HepG2 (cell line): ENCODE measurements around the gene ACKR3.

Source experiments
- HOXA7 ChIP-seq: sonication (generic); formaldehyde crosslinking; IDR thresholded peaks from 2 replicates; pipeline ENCODE4 v1.8.1; 2022; ENCODE audit warnings: mild to moderate bottlenecking, missing genetic modification reagents, moderate library complexity
- NR1H2 ChIP-seq: sonication (generic); formaldehyde crosslinking; IDR thresholded peaks from 2 replicates; pipeline ENCODE4 v1.8.1; 2022; ENCODE audit warnings: low read depth, missing genetic modification reagents, borderline replicate concordance
- RXRB ChIP-seq: IDR thresholded peaks from 2 replicates; pipeline ENCODE4 v1.6.1; 2016; ENCODE audit warnings: borderline replicate concordance, missing genetic modification reagents, missing compliant biosample characterization
- SIN3A ChIP-seq: IDR thresholded peaks from 2 replicates; pipeline ENCODE4 v1.6.1; 2011; ENCODE audit warnings: low read depth, mild to moderate bottlenecking, control low read depth, low read length, borderline replicate concordance
- TBL1XR1 ChIP-seq: fragments of 150-350 bp; IDR thresholded peaks from 2 replicates; pipeline ENCODE4 v1.6.1; 2014; ENCODE audit warnings: borderline replicate concordance, low read length; ENCODE audit not compliant: partially characterized antibody
- TCF7 ChIP-seq: sonication (generic); IDR thresholded peaks from 2 replicates; pipeline ENCODE4 v1.6.1; 2016; ENCODE audit warnings: antibody characterized with exemption, low read depth
- TCF7L2 ChIP-seq: IDR thresholded peaks from 2 replicates; pipeline ENCODE4 v1.6.1; 2011; ENCODE audit warnings: mild to moderate bottlenecking, low read depth, low read length, moderate library complexity
- ZFP41 ChIP-seq: sonication (generic); formaldehyde crosslinking; IDR thresholded peaks from 2 replicates; pipeline ENCODE4 v1.4.0; 2020; ENCODE audit warnings: mild to moderate bottlenecking, missing genetic modification reagents, borderline replicate concordance
- ZSCAN22 ChIP-seq: sonication (generic); formaldehyde crosslinking; IDR thresholded peaks from 2 replicates; pipeline ENCODE4 v1.4.0; 2020; ENCODE audit warnings: mild to moderate bottlenecking, missing genetic modification reagents
- ZSCAN30 ChIP-seq: sonication (generic); formaldehyde crosslinking; IDR thresholded peaks from 2 replicates; pipeline ENCODE4 v1.5.0; 2020; ENCODE audit warnings: mild to moderate bottlenecking, missing genetic modification reagents
- TF ChIP-seq, protein P1 (sequence below): sonication (generic); formaldehyde crosslinking; IDR thresholded peaks from 2 replicates; pipeline ENCODE4 v1.5.0; 2020; ENCODE audit warnings: missing genetic modification reagents
- TF ChIP-seq, protein P2 (sequence below), 2 experiments: IDR thresholded peaks; 2 replicates each; pipeline ENCODE4 v1.6.1; 2011 to 2012; ENCODE audit warnings: low read length in 2 of 2, borderline replicate concordance in 1 of 2, low read depth in 1 of 2, mild to moderate bottlenecking in 1 of 2, moderate library complexity in 1 of 2

GRCh38 chr2:236612737-236613136 lies 43.1 kb downstream of the ACKR3 start:
- no peak for TF ChIP-seq HOXA7 (CRISPR knock-in tag)
- TF ChIP-seq NR1H2: no peak
- no peak for TF ChIP-seq TBL1XR1
- TF ChIP-seq ZSCAN22 (CRISPR knock-in tag): no peak
- no peak for TF ChIP-seq TCF7
- TF ChIP-seq RXRB (CRISPR knock-in tag): no peak
- TF ChIP-seq, protein P1, sequence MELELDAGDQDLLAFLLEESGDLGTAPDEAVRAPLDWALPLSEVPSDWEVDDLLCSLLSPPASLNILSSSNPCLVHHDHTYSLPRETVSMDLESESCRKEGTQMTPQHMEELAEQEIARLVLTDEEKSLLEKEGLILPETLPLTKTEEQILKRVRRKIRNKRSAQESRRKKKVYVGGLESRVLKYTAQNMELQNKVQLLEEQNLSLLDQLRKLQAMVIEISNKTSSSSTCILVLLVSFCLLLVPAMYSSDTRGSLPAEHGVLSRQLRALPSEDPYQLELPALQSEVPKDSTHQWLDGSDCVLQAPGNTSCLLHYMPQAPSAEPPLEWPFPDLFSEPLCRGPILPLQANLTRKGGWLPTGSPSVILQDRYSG (CRISPR knock-in tag): no peak
- no peak for TF ChIP-seq SIN3A
- TF ChIP-seq ZFP41 (CRISPR knock-in tag): no peak
- no peak for TF ChIP-seq ZSCAN30
- TF ChIP-seq TCF7L2: no peak
- TF ChIP-seq, protein P2, sequence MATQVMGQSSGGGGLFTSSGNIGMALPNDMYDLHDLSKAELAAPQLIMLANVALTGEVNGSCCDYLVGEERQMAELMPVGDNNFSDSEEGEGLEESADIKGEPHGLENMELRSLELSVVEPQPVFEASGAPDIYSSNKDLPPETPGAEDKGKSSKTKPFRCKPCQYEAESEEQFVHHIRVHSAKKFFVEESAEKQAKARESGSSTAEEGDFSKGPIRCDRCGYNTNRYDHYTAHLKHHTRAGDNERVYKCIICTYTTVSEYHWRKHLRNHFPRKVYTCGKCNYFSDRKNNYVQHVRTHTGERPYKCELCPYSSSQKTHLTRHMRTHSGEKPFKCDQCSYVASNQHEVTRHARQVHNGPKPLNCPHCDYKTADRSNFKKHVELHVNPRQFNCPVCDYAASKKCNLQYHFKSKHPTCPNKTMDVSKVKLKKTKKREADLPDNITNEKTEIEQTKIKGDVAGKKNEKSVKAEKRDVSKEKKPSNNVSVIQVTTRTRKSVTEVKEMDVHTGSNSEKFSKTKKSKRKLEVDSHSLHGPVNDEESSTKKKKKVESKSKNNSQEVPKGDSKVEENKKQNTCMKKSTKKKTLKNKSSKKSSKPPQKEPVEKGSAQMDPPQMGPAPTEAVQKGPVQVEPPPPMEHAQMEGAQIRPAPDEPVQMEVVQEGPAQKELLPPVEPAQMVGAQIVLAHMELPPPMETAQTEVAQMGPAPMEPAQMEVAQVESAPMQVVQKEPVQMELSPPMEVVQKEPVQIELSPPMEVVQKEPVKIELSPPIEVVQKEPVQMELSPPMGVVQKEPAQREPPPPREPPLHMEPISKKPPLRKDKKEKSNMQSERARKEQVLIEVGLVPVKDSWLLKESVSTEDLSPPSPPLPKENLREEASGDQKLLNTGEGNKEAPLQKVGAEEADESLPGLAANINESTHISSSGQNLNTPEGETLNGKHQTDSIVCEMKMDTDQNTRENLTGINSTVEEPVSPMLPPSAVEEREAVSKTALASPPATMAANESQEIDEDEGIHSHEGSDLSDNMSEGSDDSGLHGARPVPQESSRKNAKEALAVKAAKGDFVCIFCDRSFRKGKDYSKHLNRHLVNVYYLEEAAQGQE (IDR thresholded peaks at IDR 0.05; ENCODE audit: borderline replicate concordance in 1 of 2, low read depth in 1 of 2, low read length in 2 of 2): no peak
